ENCODE measurements around the gene BBS9. TPM values are rescaled to one million over a fixed set of nuclear protein-coding genes. Genes with fewer than 3 reads are reported as not detected.
A peak's percentile ranks its signal among the peaks of the same experiment; 100 is the strongest.

The BBS9 gene
- total RNA-seq, 1 experiment from 2014 or later = 26.4 TPM

GRCh38 chr7:33423646-33424020 lies 294.3 kb downstream of the BBS9 start:
- H3K9ac ChIP-seq (ENCODE audit: extremely low read depth, insufficient read length, low read length) = no peak overlapping the region
- no peak overlapping the region for H3K18ac ChIP-seq (ENCODE audit: insufficient read length, low read depth, low read length)
- no peak overlapping the region for H2BK15ac ChIP-seq (ENCODE audit: low read depth, low read length)
- no peak overlapping the region for H3K4me3 Mint-ChIP-seq
- no peaks in the 10 kb centered on the region for H3K79me2 ChIP-seq (ENCODE audit: insufficient read depth, low read length)
- no peak overlapping the region for H2AK5ac ChIP-seq (ENCODE audit: insufficient read length, low read length)
- no peaks in the 10 kb centered on the region for H3K27me3 ChIP-seq (ENCODE audit: insufficient read depth, low read length)
- H3K14ac ChIP-seq (ENCODE audit: insufficient read depth, low read length) = no peak overlapping the region
- H4K5ac ChIP-seq (ENCODE audit: insufficient read length, low read depth, low read length) = no peak overlapping the region
- H3K23me2 ChIP-seq (ENCODE audit: insufficient read length, low read depth, low read length, poor library complexity, severe bottlenecking) = no peaks in the 10 kb centered on the region
- H3K56ac ChIP-seq (ENCODE audit: insufficient read length, low read depth, low read length) = no peak overlapping the region
- WGBS (ENCODE audit: extremely low coverage, insufficient read length, low lambda C conversion rate) = no CpG with 5 or more reads among the region's 1 CpG
- peaks cover under 1 to 10% of the 10 kb centered on the region in 2 experiments for H3K4me1 Mint-ChIP-seq
- no peaks in the 10 kb centered on the region for H4K20me1 ChIP-seq (ENCODE audit: control insufficient read depth, insufficient read depth, insufficient read length)
- no peak overlapping the region for H3T11ph ChIP-seq (ENCODE audit: low read length)
- no peaks in the 10 kb centered on the region for H3K9me3 ChIP-seq (ENCODE audit: control insufficient read depth, low read depth, low read length)
- no peak overlapping the region for H3K27ac Mint-ChIP-seq
- no peak overlapping the region for H3K4ac ChIP-seq (ENCODE audit: low read depth, low read length)
- peak; percentile 80 for TF ChIP-seq CTCF (conservative IDR thresholded peaks at IDR 0.05)
- no peak overlapping the region for H4K8ac ChIP-seq (replicated peaks; ENCODE audit: insufficient read length, low read depth, low read length)
- H3K27me3 Mint-ChIP-seq (ENCODE audit: low read depth) = no peaks in the 10 kb centered on the region; the same call in 1 of the 2 replicates
- H3K27ac ChIP-seq (ENCODE audit: insufficient read length, low read depth, low read length) = no peak overlapping the region
- H3K36me3 Mint-ChIP-seq (ENCODE audit: insufficient read depth in 1 of 3, low read depth in 3 of 3) = no peaks in the 10 kb centered on the region
- H4K91ac ChIP-seq (ENCODE audit: insufficient read length, low read depth, low read length) = no peak overlapping the region
- H2BK120ac ChIP-seq (ENCODE audit: low read depth, low read length, poor library complexity, severe bottlenecking) = no peak overlapping the region
- no peak overlapping the region for H2BK5ac ChIP-seq (ENCODE audit: insufficient read length, low read length)
- no peak for DNase-seq
- H2AFZ ChIP-seq (ENCODE audit: low read length) = no peak overlapping the region
- H2BK20ac ChIP-seq (ENCODE audit: low read depth, low read length, poor library complexity, severe bottlenecking) = no peak overlapping the region
- no peak overlapping the region for H2BK12ac ChIP-seq (ENCODE audit: insufficient read length, low read depth, low read length)
- H3K9me3 Mint-ChIP-seq = no peaks in the 10 kb centered on the region
- no peak overlapping the region for H3K4me2 ChIP-seq (ENCODE audit: insufficient read depth, insufficient read length, low read length)
- H3K23ac ChIP-seq (ENCODE audit: insufficient read length, low read depth, low read length) = no peak overlapping the region
- no peaks in the 10 kb centered on the region for H3K4me1 ChIP-seq (ENCODE audit: insufficient read depth, low read length)
- no peaks in the 10 kb centered on the region for H3K79me1 ChIP-seq (ENCODE audit: insufficient read depth, low read depth, low read length, poor library complexity, severe bottlenecking)
